ENCODE results near the gene TRPV2. TPM values are rescaled to one million over a fixed set of nuclear protein-coding genes. Genes with fewer than 3 reads are reported as not detected.

The TRPV2 gene
- total RNA-seq, 2 experiments from 2014 or later: 57.5 to 58.0 TPM

- POLR2A ChIA-PET: interaction anchor here (0.5 kb wide), 1 partner anchor 9 kb away, joined by 3 read pairs; no protein-coding TSS in a partner anchor
- CTCF ChIA-PET: interaction anchor here (0.9 to 2.7 kb wide), 7 partner anchors 9 to 94 kb away, joined by 3 to 7 read pairs (median 3); partner anchors contain the start of gene TRPV2
These were observed 12.9 kb downstream of the TRPV2 start for GRCh38 chr17:16428098-16428882.

GRCh38 chr17:16429083-16429482 is 13.7 kb downstream of the TRPV2 start:
- POLR2A ChIA-PET: interaction anchor here (0.5 to 0.6 kb wide), 2 partner anchors 8 to 10 kb away, joined by 3 read pairs; no protein-coding TSS in a partner anchor
- CTCF ChIA-PET: interaction anchor here (2.7 kb wide), 1 partner anchor 65 kb away, joined by 7 read pairs; no protein-coding TSS in a partner anchor

- POLR2A ChIA-PET: no interaction called here
- CTCF ChIA-PET: no interaction called here
These were observed 15.3 kb downstream of the TRPV2 start for GRCh38 chr17:16430650-16431049.

- POLR2A ChIA-PET: no interaction called here
These were observed 16.6 kb downstream of the TRPV2 start for GRCh38 chr17:16432017-16432416.

GRCh38 chr17:16433514-16433913 is 18.1 kb downstream of the TRPV2 start:
- CTCF ChIA-PET: no interaction called here

More at GRCh38 chr17:16432017-16432416, 16.6 kb downstream of the TRPV2 start:
- CTCF ChIA-PET: no interaction called here

GRCh38 chr17:16434662-16435061 is 19.3 kb downstream of the TRPV2 start:
- POLR2A ChIA-PET: no interaction called here
- CTCF ChIA-PET: interaction anchor here (1.0 kb wide), 1 partner anchor 71 kb away, joined by 3 read pairs; no protein-coding TSS in a partner anchor

More at GRCh38 chr17:16433514-16433913, 18.1 kb downstream of the TRPV2 start:
- POLR2A ChIA-PET: interaction anchor here (0.7 kb wide), 1 partner anchor 397 kb away, joined by 8 read pairs; no protein-coding TSS in a partner anchor

GRCh38 chr17:16435925-16436886 is 20.8 kb downstream of the TRPV2 start:
- ChIA-PET CTCF (interaction anchor here (1.0 to 2.0 kb wide), 2 partner anchors 22 to 53 kb away, joined by 3 to 6 read pairs; no protein-coding TSS in a partner anchor), POLR2A (no interaction called here)

GRCh38 chr17:16437083-16437482 is 21.7 kb downstream of the TRPV2 start:
- ChIA-PET CTCF (interaction anchor here (1.0 to 2.0 kb wide), 2 partner anchors 22 to 54 kb away, joined by 3 to 6 read pairs; no protein-coding TSS in a partner anchor), POLR2A (interaction anchor here (0.8 kb wide), 1 partner anchor 8 kb away, joined by 3 read pairs; no protein-coding TSS in a partner anchor)

GRCh38 chr17:16438173-16438556 is 22.8 kb downstream of the TRPV2 start:
- POLR2A ChIA-PET: interaction anchor here (0.6 to 4.8 kb wide), 7 partner anchors 21 to 98 kb away, joined by 3 to 92 read pairs (median 5); partner anchors contain the start of genes CENPV, TRPV2 and UBB
- CTCF ChIA-PET: interaction anchor here (0.7 to 1.6 kb wide), 6 partner anchors 10 to 81 kb away, joined by 3 to 10 read pairs (median 4); partner anchors contain the start of gene TRPV2

- CTCF ChIA-PET: interaction anchor here (0.7 to 1.6 kb wide), 6 partner anchors 11 to 82 kb away, joined by 3 to 10 read pairs (median 4); partner anchors contain the start of gene TRPV2
- POLR2A ChIA-PET: interaction anchor here (0.6 to 4.8 kb wide), 9 partner anchors 9 to 97 kb away, joined by 3 to 92 read pairs (median 3); partner anchors contain the start of genes CENPV, TRPV2 and UBB
These were observed 23.4 kb downstream of the TRPV2 start for GRCh38 chr17:16438557-16439302.

GRCh38 chr17:16439303-16439791 is 24.0 kb downstream of the TRPV2 start:
- POLR2A ChIA-PET: interaction anchor here (1.0 to 4.8 kb wide), 4 partner anchors 10 to 88 kb away, joined by 3 to 92 read pairs (median 4); partner anchors contain the start of genes TRPV2 and UBB

GRCh38 chr17:16439811-16440351 is 24.5 kb downstream of the TRPV2 start:
- ChIA-PET CTCF (interaction anchor here (0.9 to 1.3 kb wide), 2 partner anchors 11 to 81 kb away, joined by 3 read pairs; no protein-coding TSS in a partner anchor), POLR2A (interaction anchor here (0.7 to 4.8 kb wide), 5 partner anchors 22 to 97 kb away, joined by 3 to 92 read pairs (median 4); partner anchors contain the start of genes CENPV, TRPV2 and UBB)

More at GRCh38 chr17:16439303-16439791, 24.0 kb downstream of the TRPV2 start:
- CTCF ChIA-PET: interaction anchor here (1.3 to 1.6 kb wide), 3 partner anchors 20 to 82 kb away, joined by 3 to 10 read pairs (median 6); partner anchors contain the start of gene TRPV2

- POLR2A ChIA-PET: interaction anchor here (0.6 to 4.8 kb wide), 6 partner anchors 23 to 323 kb away, joined by 3 to 92 read pairs (median 4); partner anchors contain the start of genes CENPV, TRPV2 and UBB
- CTCF ChIA-PET: interaction anchor here (0.9 to 2.0 kb wide), 5 partner anchors 11 to 81 kb away, joined by 3 to 10 read pairs (median 3); partner anchors contain the start of gene UBB
These were observed 25.0 kb downstream of the TRPV2 start for GRCh38 chr17:16440354-16440753.

GRCh38 chr17:16440901-16441629 is 25.7 kb downstream of the TRPV2 start:
- POLR2A ChIA-PET: interaction anchor here (0.6 to 4.8 kb wide), 7 partner anchors 24 to 324 kb away, joined by 3 to 92 read pairs (median 4); partner anchors contain the start of genes CENPV, TRPV2 and UBB
- CTCF ChIA-PET: interaction anchor here (0.7 to 2.0 kb wide), 6 partner anchors 9 to 238 kb away, joined by 3 to 10 read pairs (median 4); partner anchors contain the start of gene UBB

GRCh38 chr17:16442141-16442540 is 26.8 kb downstream of the TRPV2 start:
- ChIA-PET CTCF (interaction anchor here (0.9 to 2.4 kb wide), 6 partner anchors 8 to 67 kb away, joined by 3 to 12 read pairs (median 4); no protein-coding TSS in a partner anchor), POLR2A (interaction anchor here (1.6 to 4.8 kb wide), 2 partner anchors 25 to 61 kb away, joined by 7 to 92 read pairs; partner anchors contain the start of genes TRPV2 and UBB)

Data from activated CD8-positive, alpha-beta memory T cell treated with anti-CD3 and anti-CD28 coated beads for 36 hours (primary cell).